DMS53 treated with DMSO at 0.1 percent for 48 hours (cell line): ENCODE results near the gene CD82.
"Not testable (repeated sequence)": the region's sequence is repeated elsewhere in the genome, so short reads cannot be mapped to it uniquely, and the experiment has no call there.

Experiments used
- DNase-seq: peaks from one replicate; lab custom pipeline; 2025; ENCODE audit not compliant: unreplicated experiment; lab: John Stamatoyannopoulos, UW

The CD82 gene

GRCh38 chr11:44559207-44559939 is 6.1 kb upstream of the CD82 start:
- DNase-seq, result no peak

- not testable (repeated sequence) for DNase-seq
Measured at GRCh38 chr11:44559940-44560300, 5.5 kb upstream of the CD82 start.

GRCh38 chr11:44561275-44561805 is 4.1 kb upstream of the CD82 start:
- DNase-seq, result no peak

GRCh38 chr11:44561964-44562734 is 3.3 kb upstream of the CD82 start:
- no peak for DNase-seq

- DNase-seq, result no peak
Measured at GRCh38 chr11:44562845-44563460, 2.5 kb upstream of the CD82 start.

GRCh38 chr11:44563711-44564110 is 1.8 kb upstream of the CD82 start:
- no peak for DNase-seq

GRCh38 chr11:44564166-44564565 is 1.3 kb upstream of the CD82 start:
- no peak for DNase-seq

GRCh38 chr11:44564670-44565210 is 723 bp upstream of the CD82 start:
- peak; percentile 45 for DNase-seq

- DNase-seq, result peak; percentile 8
Measured at GRCh38 chr11:44565953-44566949, 788 bp downstream of the CD82 start.

- no peak for DNase-seq
Measured at GRCh38 chr11:44566952-44567875, 1.8 kb downstream of the CD82 start.

- DNase-seq, result no peak
Measured at GRCh38 chr11:44567876-44568256, 2.4 kb downstream of the CD82 start.

- DNase-seq, result no peak
Measured at GRCh38 chr11:44568331-44568657, 2.8 kb downstream of the CD82 start.

- DNase-seq, result no peak
Measured at GRCh38 chr11:44568658-44569473, 3.4 kb downstream of the CD82 start.

- no peak for DNase-seq
Measured at GRCh38 chr11:44570411-44571155, 5.1 kb downstream of the CD82 start.

GRCh38 chr11:44571871-44572270 is 6.4 kb downstream of the CD82 start:
- no peak for DNase-seq

- DNase-seq, result no peak
Measured at GRCh38 chr11:44572436-44572835, 7.0 kb downstream of the CD82 start.

GRCh38 chr11:44572884-44573283 is 7.4 kb downstream of the CD82 start:
- DNase-seq, result no peak

GRCh38 chr11:44573333-44573732 is 7.9 kb downstream of the CD82 start:
- no peak for DNase-seq
